GM19468 (cell line): Measurements from ENCODE around the gene PTPRG.
"Not testable (repeated sequence)": the region's sequence is repeated elsewhere in the genome, so short reads cannot be mapped to it uniquely, and the experiment has no call there.

Experiments used
- ATAC-seq: cut with Tn5 transposase; IDR thresholded peaks from one replicate; pipeline ENCODE4 v1.9.1; 2021; ENCODE audit warnings: mild to moderate bottlenecking, moderate library complexity, moderate number of reproducible peaks; ENCODE audit not compliant: unreplicated experiment; ENCODE audit errors: extremely low read depth

PTPRG gene

GRCh38 chr3:61741551-61741950 is 180.2 kb downstream of the PTPRG start:
- ATAC-seq, result no peak

- no peak for ATAC-seq
Measured at GRCh38 chr3:61742006-61742405, 180.6 kb downstream of the PTPRG start.

- ATAC-seq, result no peak
Measured at GRCh38 chr3:61743067-61743466, 181.7 kb downstream of the PTPRG start.

- ATAC-seq, result no peak
Measured at GRCh38 chr3:61743686-61744242, 182.4 kb downstream of the PTPRG start.

- no peak for ATAC-seq
Measured at GRCh38 chr3:61748288-61748687, 186.9 kb downstream of the PTPRG start.

- ATAC-seq, result no peak
Measured at GRCh38 chr3:61750766-61751165, 189.4 kb downstream of the PTPRG start.

GRCh38 chr3:61758839-61759238 is 197.5 kb downstream of the PTPRG start:
- no peak for ATAC-seq

- ATAC-seq, result not testable (repeated sequence)
Measured at GRCh38 chr3:61760783-61761182, 199.4 kb downstream of the PTPRG start.

GRCh38 chr3:61761694-61762430 is 200.5 kb downstream of the PTPRG start:
- no peak for ATAC-seq

GRCh38 chr3:61765157-61765876 is 203.9 kb downstream of the PTPRG start:
- ATAC-seq, result no peak

- no peak for ATAC-seq
Measured at GRCh38 chr3:61768284-61769037, 207.1 kb downstream of the PTPRG start.

- no peak for ATAC-seq
Measured at GRCh38 chr3:61769266-61769990, 208.1 kb downstream of the PTPRG start.

GRCh38 chr3:61771976-61772375 is 210.6 kb downstream of the PTPRG start:
- ATAC-seq, result no peak

GRCh38 chr3:61772456-61772855 is 211.1 kb downstream of the PTPRG start:
- no peak for ATAC-seq

GRCh38 chr3:61774279-61774890 is 213.0 kb downstream of the PTPRG start:
- ATAC-seq, result no peak

GRCh38 chr3:61776390-61776789 is 215.0 kb downstream of the PTPRG start:
- no peak for ATAC-seq

- ATAC-seq, result no peak
Measured at GRCh38 chr3:61777483-61777882, 216.1 kb downstream of the PTPRG start.

- no peak for ATAC-seq
Measured at GRCh38 chr3:61778095-61778494, 216.7 kb downstream of the PTPRG start.

- ATAC-seq, result no peak
Measured at GRCh38 chr3:61780016-61780415, 218.6 kb downstream of the PTPRG start.
